ENCODE data around the gene PPM1B. TPM values are rescaled to one million over a fixed set of nuclear protein-coding genes. Genes with fewer than 3 reads are reported as not detected.

PPM1B gene
- 30.8 and 81.2 TPM in 2 replicates for total RNA-seq
- 54.8 and 74.0 TPM in 2 replicates for polyA plus RNA-seq

DNA sequence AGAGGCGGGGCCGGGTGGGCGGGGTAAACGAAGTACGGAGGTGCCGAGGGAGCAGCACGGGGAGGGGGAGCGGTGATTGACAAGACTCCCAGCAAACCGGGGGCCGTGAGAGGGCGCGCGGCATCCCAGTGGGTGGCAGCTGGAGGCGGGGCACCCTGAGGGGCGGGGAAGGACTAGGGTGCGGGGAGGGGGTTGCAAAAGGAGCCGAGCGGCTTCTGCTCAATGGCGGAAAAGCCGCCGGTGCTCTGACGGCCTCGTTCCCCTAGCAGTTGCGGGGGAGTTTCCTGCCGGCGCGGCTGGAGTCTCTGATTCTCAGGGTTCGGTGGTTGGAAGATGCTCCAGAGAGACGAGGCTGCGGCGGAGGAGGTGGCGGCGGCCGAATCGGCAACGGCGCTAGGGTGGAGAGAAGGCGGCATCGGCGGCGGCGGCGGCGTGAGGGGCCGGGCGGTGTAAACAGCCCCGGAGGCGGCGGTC, at the start of gene PPM1B:
Gene PPM1B (plus strand): TSS at position 195 of the 474 bp plus-strand sequence. CDS start 32,325 bp downstream, outside the sequence.
- no peaks in the 10 kb centered on the region for H3K9me3 ChIP-seq (ENCODE audit: low read depth)
- TF ChIP-seq, protein P1, sequence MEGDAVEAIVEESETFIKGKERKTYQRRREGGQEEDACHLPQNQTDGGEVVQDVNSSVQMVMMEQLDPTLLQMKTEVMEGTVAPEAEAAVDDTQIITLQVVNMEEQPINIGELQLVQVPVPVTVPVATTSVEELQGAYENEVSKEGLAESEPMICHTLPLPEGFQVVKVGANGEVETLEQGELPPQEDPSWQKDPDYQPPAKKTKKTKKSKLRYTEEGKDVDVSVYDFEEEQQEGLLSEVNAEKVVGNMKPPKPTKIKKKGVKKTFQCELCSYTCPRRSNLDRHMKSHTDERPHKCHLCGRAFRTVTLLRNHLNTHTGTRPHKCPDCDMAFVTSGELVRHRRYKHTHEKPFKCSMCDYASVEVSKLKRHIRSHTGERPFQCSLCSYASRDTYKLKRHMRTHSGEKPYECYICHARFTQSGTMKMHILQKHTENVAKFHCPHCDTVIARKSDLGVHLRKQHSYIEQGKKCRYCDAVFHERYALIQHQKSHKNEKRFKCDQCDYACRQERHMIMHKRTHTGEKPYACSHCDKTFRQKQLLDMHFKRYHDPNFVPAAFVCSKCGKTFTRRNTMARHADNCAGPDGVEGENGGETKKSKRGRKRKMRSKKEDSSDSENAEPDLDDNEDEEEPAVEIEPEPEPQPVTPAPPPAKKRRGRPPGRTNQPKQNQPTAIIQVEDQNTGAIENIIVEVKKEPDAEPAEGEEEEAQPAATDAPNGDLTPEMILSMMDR (IDR thresholded peaks at IDR 0.05; ENCODE audit: low read depth, low read length): no peak
- H3K4me3 ChIP-seq: peak within 1 kb of the TSS; percentile 86
- H3K36me3 ChIP-seq: no peaks in the 10 kb centered on the region
- H3K27me3 ChIP-seq: no peaks in the 10 kb centered on the region
- H3K27ac ChIP-seq: peak within 1 kb of the TSS; percentile 96
- H3K4me1 ChIP-seq (ENCODE audit: low read depth): peaks cover 11% of the 10 kb centered on the region
- no peak for DNase-seq (ENCODE audit: low read depth in 1 of 2, low spot score in 1 of 2)

DNA sequence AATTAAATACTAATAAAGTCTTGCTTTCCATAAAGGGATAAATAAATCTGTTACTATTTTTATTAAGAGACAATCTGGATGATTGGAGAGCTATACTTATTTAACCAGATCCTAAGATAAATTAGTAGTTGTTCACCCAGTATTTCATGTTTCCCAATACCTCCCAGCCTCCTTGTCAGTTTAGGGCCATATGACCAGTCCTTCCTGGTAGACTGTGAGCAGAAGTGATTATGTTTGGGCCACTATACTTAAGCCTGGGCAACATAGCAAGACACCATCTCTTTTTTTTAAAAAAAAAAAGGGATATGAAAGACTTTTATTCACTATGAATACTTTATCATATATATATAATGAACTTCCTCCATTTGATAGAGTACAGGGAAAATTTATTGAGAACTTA, 48.8 kb upstream of the PPM1B start:
- H3K4me3 ChIP-seq: no peak overlapping the region
- TF ChIP-seq, protein P1 (IDR thresholded peaks at IDR 0.05; ENCODE audit: low read depth, low read length): no peak
- H3K9me3 ChIP-seq (ENCODE audit: low read depth): no peaks in the 10 kb centered on the region
- no peak overlapping the region for H3K27ac ChIP-seq
- no peaks in the 10 kb centered on the region for H3K27me3 ChIP-seq
- no peaks in the 10 kb centered on the region for H3K36me3 ChIP-seq
- no peaks in the 10 kb centered on the region for H3K4me1 ChIP-seq (ENCODE audit: low read depth)
- DNase-seq (ENCODE audit: low read depth in 1 of 2, low spot score in 1 of 2): peak in 1 of 2 donors; percentile 19

DNA sequence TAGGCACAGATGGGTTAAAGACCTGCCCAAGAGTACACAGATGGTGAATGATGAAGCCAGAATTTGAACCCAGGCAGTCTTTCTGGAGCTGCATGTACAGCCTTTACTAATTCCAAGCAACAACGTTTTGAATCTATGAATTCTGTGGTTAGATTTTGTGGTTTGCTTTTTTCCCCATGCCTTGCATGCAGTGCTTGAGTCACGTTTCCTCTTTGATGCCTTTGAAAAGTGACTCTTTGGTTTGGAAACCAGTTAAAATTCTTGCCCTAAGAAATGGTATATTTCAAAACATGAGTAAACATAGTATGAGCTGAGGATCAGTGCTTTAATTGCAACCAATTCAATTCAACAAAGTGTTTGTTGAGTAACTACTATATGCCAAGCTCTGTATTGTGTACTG, 48.2 kb upstream of the PPM1B start:
- Histone ChIP-seq H3K27me3 (no peaks in the 10 kb centered on the region), H3K4me3 (no peak overlapping the region), H3K27ac (no peak overlapping the region), H3K9me3 (ENCODE audit: low read depth) (no peaks in the 10 kb centered on the region), H3K36me3 (no peaks in the 10 kb centered on the region), H3K4me1 (ENCODE audit: low read depth) (no peaks in the 10 kb centered on the region)
- TF ChIP-seq, protein P1 (IDR thresholded peaks at IDR 0.05; ENCODE audit: low read depth, low read length): no peak
- DNase-seq (ENCODE audit: low read depth in 1 of 2, low spot score in 1 of 2): peak in 1 of 2 donors; percentile 90

GRCh38 chr2:44121899-44122298, 46.8 kb upstream of the PPM1B start:
- TF ChIP-seq, protein P1 (IDR thresholded peaks at IDR 0.05; ENCODE audit: low read depth, low read length): no peak
- DNase-seq (ENCODE audit: low read depth in 1 of 2, low spot score in 1 of 2): no peak
- Histone ChIP-seq H3K4me1 (ENCODE audit: low read depth) (no peaks in the 10 kb centered on the region), H3K27me3 (no peaks in the 10 kb centered on the region), H3K27ac (no peak overlapping the region), H3K4me3 (no peak overlapping the region), H3K36me3 (no peaks in the 10 kb centered on the region), H3K9me3 (ENCODE audit: low read depth) (no peaks in the 10 kb centered on the region)

DNA sequence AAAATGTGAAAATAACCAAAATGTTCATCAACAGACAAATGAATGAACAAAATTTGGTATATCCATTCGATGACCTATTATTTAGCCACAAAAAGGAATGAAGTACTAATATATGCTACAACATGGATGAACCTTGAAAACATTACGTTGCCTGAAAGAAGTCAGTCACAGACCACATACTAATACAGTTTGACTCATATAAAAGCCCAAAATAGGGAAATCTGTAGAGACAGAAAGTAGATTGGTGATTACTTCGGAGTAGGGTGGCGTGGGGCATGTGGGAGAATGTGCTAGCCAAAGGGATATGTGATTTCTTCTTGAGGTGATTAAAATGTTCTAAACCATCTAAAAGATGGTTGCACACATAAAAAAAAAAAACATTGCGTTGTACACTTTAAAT, 44.2 kb upstream of the PPM1B start:
- Histone ChIP-seq H3K27ac (no peak overlapping the region), H3K4me1 (ENCODE audit: low read depth) (no peaks in the 10 kb centered on the region), H3K36me3 (no peaks in the 10 kb centered on the region), H3K4me3 (no peak overlapping the region), H3K27me3 (no peaks in the 10 kb centered on the region), H3K9me3 (ENCODE audit: low read depth) (no peaks in the 10 kb centered on the region)
- DNase-seq (ENCODE audit: low read depth in 1 of 2, low spot score in 1 of 2): no peak
- TF ChIP-seq, protein P1 (IDR thresholded peaks at IDR 0.05; ENCODE audit: low read depth, low read length): no peak
